Measurements from ENCODE around the gene ATP11A. TPM values are rescaled to one million over a fixed set of nuclear protein-coding genes. Genes with fewer than 3 reads are reported as not detected.

Gene ATP11A
- total RNA-seq, 2 experiments from 2014 or later = 28.8 to 30.2 TPM

DNA sequence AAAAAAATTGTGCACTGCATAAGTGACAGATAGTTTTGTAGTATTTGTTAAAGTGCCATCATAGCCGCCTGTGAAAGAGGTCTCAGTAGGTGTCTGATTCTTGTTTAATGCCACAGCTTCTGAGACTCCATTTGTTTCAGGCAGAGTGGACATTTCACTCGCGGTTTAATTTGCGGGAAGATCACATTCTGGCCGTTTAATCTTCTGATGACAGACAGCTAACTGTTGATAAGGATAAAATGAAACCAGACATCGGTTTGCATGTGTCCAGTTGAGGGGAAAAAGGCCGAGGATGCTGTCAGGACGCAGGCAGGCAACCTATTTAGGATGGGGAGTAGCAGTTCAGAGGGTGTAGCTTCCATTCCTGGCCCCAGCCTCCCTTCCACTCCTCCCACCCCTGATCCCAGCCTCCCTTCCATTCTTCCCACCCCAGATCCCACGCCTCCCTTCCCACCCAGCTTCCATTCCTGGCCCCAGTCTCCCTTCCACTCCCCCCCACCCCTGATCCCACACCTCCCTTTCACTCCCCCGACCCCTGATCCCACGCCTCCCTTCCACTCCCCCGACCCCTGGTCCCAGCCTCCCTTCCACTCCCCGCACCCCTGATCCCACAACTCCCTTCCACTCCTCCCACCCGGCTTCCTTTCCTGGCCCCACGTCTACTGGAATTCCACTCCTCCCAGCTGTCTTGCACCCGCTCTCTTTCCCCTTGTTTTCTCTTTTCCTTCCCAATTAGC, 23.8 kb downstream of the ATP11A start:
- ChIA-PET POLR2A (no interaction called here), CTCF (no interaction called here)
- intact Hi-C loops (cut with micrococcal nuclease) = no loop called here
- H3K9me3 Mint-ChIP-seq = no peaks in the 10 kb centered on the region
- TF ChIP-seq, protein P1, sequence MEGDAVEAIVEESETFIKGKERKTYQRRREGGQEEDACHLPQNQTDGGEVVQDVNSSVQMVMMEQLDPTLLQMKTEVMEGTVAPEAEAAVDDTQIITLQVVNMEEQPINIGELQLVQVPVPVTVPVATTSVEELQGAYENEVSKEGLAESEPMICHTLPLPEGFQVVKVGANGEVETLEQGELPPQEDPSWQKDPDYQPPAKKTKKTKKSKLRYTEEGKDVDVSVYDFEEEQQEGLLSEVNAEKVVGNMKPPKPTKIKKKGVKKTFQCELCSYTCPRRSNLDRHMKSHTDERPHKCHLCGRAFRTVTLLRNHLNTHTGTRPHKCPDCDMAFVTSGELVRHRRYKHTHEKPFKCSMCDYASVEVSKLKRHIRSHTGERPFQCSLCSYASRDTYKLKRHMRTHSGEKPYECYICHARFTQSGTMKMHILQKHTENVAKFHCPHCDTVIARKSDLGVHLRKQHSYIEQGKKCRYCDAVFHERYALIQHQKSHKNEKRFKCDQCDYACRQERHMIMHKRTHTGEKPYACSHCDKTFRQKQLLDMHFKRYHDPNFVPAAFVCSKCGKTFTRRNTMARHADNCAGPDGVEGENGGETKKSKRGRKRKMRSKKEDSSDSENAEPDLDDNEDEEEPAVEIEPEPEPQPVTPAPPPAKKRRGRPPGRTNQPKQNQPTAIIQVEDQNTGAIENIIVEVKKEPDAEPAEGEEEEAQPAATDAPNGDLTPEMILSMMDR (IDR thresholded peaks at IDR 0.05) = no peak
- H3K4me3 Mint-ChIP-seq = no peak overlapping the region
- H3K27me3 Mint-ChIP-seq = no peaks in the 10 kb centered on the region
- ATAC-seq (no peak), DNase-seq (no peak)
- H3K27ac Mint-ChIP-seq = no peak overlapping the region
- no peaks in the 10 kb centered on the region for H3K36me3 Mint-ChIP-seq (ENCODE audit: low read depth)
- peaks cover 7% of the 10 kb centered on the region for H3K4me1 Mint-ChIP-seq (ENCODE audit: low read depth)

DNA sequence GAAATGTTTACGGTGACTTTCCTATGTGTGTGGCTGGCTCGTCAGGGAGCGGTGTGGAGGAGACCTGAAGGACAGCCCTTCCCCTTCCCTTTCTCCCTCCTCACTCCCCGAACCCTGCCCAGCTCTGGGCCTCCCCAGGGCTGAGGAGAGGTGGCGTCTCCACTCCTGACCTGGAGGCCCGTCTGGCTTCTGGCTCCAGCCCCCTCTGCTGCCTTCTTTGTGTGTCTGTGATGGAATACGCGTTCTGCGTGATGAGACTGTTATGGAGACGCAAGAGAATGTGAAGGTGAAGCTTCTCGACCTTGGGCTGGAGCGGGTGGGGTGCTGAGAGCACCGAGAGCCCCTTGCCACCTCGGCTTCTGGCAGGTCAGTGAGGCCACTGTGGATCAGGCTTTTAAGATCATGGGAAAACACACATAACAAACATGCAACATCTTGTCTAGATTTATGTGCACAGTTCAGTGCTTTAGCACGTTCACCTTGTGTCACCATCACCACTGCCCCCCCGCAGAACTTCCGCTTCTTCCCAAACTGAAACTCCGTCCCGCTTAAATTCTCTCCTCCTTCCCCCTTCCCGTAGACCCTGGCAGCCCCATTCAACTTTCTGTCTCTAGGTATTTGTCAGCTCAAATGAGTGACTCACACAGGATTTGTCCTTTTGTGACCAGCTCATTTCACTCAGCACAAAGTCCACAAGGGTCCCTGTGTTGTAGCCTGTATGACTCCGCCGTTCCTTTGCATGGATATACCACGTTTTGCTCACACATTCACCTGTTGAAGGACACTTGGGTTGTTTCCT, 24.7 kb downstream of the ATP11A start:
- intact Hi-C loops (cut with micrococcal nuclease) = no loop called here
- ChIA-PET POLR2A (no interaction called here), CTCF (no interaction called here)
- TF ChIP-seq, protein P1 (IDR thresholded peaks at IDR 0.05) = no peak
- H3K4me3 Mint-ChIP-seq = no peak overlapping the region
- H3K36me3 Mint-ChIP-seq (ENCODE audit: low read depth) = no peaks in the 10 kb centered on the region
- no peak overlapping the region for H3K27ac Mint-ChIP-seq
- no peaks in the 10 kb centered on the region for H3K27me3 Mint-ChIP-seq
- H3K4me1 Mint-ChIP-seq (ENCODE audit: low read depth) = peaks cover 7% of the 10 kb centered on the region
- H3K9me3 Mint-ChIP-seq = no peaks in the 10 kb centered on the region
- ATAC-seq (no peak), DNase-seq (no peak)

DNA sequence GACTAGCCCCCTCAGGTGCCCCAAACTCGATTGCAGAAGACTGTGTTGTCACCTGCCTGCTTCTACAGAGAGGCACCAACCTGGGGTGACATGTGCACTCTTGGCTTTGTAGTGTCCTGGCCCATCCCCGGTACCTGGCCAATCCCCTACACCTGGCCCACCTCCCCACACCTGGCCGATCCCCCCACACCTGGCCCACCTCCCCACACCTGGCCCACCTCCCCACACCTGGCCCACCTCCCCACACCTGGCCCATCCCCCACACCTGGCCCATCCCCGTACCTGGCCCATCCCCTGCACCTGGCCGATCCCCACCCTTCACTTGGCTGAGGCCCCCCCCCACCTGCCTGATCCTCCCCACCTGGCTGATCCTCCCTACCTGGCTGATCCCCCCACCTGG, 25.4 kb downstream of the ATP11A start:
- H3K27ac Mint-ChIP-seq = no peak overlapping the region

DNA sequence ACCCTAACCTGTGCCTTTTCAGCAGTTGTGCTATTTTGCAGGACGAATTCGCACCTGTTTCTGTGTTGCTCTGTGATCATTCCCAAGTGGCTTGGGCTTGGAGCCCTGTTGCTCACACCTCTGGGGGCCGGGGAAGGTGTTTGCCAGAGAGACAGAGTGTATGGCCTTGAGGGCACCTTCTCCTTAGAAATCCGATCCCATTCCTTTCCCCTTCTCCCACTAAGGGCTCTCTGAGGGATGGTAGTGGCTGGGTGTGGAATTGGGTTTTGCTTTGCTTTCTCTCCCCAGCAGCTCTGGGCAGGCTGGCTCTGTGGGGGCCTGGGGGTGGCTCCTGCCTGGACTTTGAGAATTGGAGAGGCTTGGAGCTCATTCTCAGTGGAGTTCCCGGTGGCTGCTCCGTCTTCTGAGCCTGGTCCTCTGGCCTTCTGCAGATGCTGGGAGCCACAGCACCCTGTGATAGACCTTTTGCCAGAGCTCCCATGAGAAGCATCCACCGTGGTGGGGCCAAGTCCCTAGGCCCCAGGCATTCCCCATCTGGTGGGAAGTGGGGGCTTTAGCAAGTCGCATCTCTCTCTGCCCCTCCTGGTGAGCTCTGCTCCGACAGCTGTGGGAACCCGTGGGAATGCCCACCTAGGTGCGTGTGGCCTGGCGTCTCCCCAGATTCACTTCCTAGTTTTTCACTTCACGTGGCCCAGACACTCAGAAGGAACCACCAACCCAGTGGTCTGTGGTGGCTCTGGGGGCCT, 26.1 kb downstream of the ATP11A start:
- intact Hi-C loops (cut with micrococcal nuclease) = no loop called here
- TF ChIP-seq, protein P1 (IDR thresholded peaks at IDR 0.05) = no peak
- CTCF ChIA-PET = no interaction called here

More for the DNA sequence above, 25.4 kb downstream of the ATP11A start:
- ChIA-PET POLR2A (no interaction called here), CTCF (no interaction called here)
- Mint-ChIP-seq H3K9me3 (no peaks in the 10 kb centered on the region), H3K4me1 (ENCODE audit: low read depth) (peaks cover 7% of the 10 kb centered on the region), H3K4me3 (no peak overlapping the region), H3K27me3 (no peaks in the 10 kb centered on the region), H3K36me3 (ENCODE audit: low read depth) (no peaks in the 10 kb centered on the region)
- ATAC-seq (no peak), DNase-seq (no peak)
- intact Hi-C loops (cut with micrococcal nuclease) = no loop called here
- TF ChIP-seq, protein P1 (IDR thresholded peaks at IDR 0.05) = no peak

DNA sequence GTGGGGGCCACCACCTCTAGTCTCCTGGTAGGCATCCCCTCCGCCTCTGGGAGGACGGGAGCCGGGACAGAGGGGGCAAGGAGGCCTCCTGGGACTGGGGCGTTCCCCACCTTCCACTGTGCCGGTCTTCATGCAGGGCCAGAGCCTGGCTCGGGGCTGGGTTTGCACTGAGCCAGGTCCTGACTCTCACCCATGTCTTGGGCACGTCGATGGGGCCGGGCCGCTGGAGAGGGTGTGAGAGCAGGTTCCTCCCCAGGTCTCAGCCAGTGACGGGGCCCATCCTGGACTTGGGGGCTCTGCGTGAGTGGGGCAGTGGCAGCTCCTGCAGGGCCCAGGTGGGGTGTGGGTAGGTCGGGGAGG, 26.6 kb downstream of the ATP11A start:
- DNase-seq = no peak
- TF ChIP-seq, protein P1 (IDR thresholded peaks at IDR 0.05) = no peak
- H3K36me3 Mint-ChIP-seq (ENCODE audit: low read depth) = no peaks in the 10 kb centered on the region
- no peak for ATAC-seq
- POLR2A ChIA-PET = no interaction called here
- no peak overlapping the region for H3K4me3 Mint-ChIP-seq
- H3K27me3 Mint-ChIP-seq = no peaks in the 10 kb centered on the region
- no peak overlapping the region for H3K27ac Mint-ChIP-seq
- intact Hi-C loops (cut with micrococcal nuclease) = no loop called here
- H3K4me1 Mint-ChIP-seq (ENCODE audit: low read depth) = peaks cover 7% of the 10 kb centered on the region
- CTCF ChIA-PET = no interaction called here
- no peaks in the 10 kb centered on the region for H3K9me3 Mint-ChIP-seq

More for the DNA sequence above, 26.1 kb downstream of the ATP11A start:
- H3K4me3 Mint-ChIP-seq = no peak overlapping the region
- DNase-seq = no peak
- H3K9me3 Mint-ChIP-seq = no peaks in the 10 kb centered on the region
- peaks cover 7% of the 10 kb centered on the region for H3K4me1 Mint-ChIP-seq (ENCODE audit: low read depth)
- no peak overlapping the region for H3K27ac Mint-ChIP-seq
- POLR2A ChIA-PET = no interaction called here
- ATAC-seq = no peak
- no peaks in the 10 kb centered on the region for H3K36me3 Mint-ChIP-seq (ENCODE audit: low read depth)
- no peaks in the 10 kb centered on the region for H3K27me3 Mint-ChIP-seq
